Measurements from ENCODE around the gene POLE3.

DNA sequence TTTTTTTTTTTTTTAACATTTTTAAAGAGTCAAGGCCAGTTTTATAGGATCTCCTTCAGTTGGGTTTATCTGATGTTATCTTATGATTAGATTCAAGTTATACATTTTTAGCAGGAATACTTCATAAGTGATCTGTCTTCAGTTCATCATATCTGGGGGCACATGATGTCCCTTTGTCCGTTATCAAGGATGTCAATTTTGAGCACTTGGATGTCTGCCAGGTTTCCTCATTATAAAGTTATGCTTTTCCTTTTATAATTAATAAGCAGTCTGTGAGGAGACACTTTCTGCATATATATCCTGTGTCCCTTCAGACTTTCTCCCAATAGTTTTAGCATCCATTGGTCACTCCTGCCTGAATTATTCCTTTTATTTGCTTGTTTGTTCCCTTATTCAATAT, 45.5 kb downstream of the POLE3 start:
- TF ChIP-seq POLR2AphosphoS5 (IDR thresholded peaks at IDR 0.05; ENCODE audit: insufficient read depth in 1 of 2, low read depth in 1 of 2) (no peak), POLR2A (IDR thresholded peaks at IDR 0.05) (no peak)

All from vagina (tissue), 2 donors.